Activated CD8-positive, alpha-beta T cell treated with anti-CD3 and anti-CD28 coated beads for 36 hours (primary cell): ENCODE results near the gene RPS18. TPM values are rescaled to one million over a fixed set of nuclear protein-coding genes. Genes with fewer than 3 reads are reported as not detected.

Source experiments
- ATAC-seq: fragments of 200-7000 bp; cut with Tn5 transposase; one replicate; pipeline ENCODE4 v1.10.0; 2021; ENCODE audit warnings: mild to moderate bottlenecking, moderate library complexity
- CTCF ChIA-PET: fragments of 350-600 bp; sonication (Branson Sonifier 250); formaldehyde crosslinking; loops from one replicate; lab custom pipeline; 2021; ENCODE audit warnings: antibody characterized with exemption; lab: Charles Lee
- POLR2A ChIA-PET: fragments of 350-600 bp; sonication (Branson Sonifier 250); formaldehyde crosslinking; loops from one replicate; lab custom pipeline; 2021; ENCODE audit warnings: antibody characterized with exemption; lab: Charles Lee
- DNase-seq: peaks from one replicate; pipeline ENCODE4 v3.0.0-alpha.2; 2020
- H3K27ac Mint-ChIP-seq: one replicate; pipeline ENCODE4 v1.8.0; 2021; ENCODE audit warnings: mild to moderate bottlenecking, mixed read lengths
- H3K27me3 Mint-ChIP-seq: one replicate; pipeline ENCODE4 v1.8.0; 2021; ENCODE audit warnings: mixed read lengths
- H3K36me3 Mint-ChIP-seq: one replicate; pipeline ENCODE4 v1.8.0; 2021; ENCODE audit warnings: low read depth, mixed read lengths
- H3K4me1 Mint-ChIP-seq: one replicate; pipeline ENCODE4 v1.8.0; 2021; ENCODE audit warnings: low read depth, mixed read lengths
- H3K4me3 Mint-ChIP-seq: one replicate; pipeline ENCODE4 v1.8.0; 2021; ENCODE audit warnings: mild to moderate bottlenecking, moderate library complexity, mixed read lengths
- H3K9me3 Mint-ChIP-seq: one replicate; pipeline ENCODE4 v1.8.0; 2021; ENCODE audit warnings: mixed read lengths
- CTCF ChIP-seq: fragments of 200-600 bp; IDR thresholded peaks from one replicate; pipeline ENCODE4 v1.8.0; 2022; ENCODE audit warnings: antibody characterized with exemption, mild to moderate bottlenecking
- intact Hi-C: fragments of 100-400 bp; cut with micrococcal nuclease; formaldehyde crosslinking; loops from one replicate; pipeline ENCODE4 v1.10.0; 2022
- total RNA-seq, 2 experiments: library from RNA; stranded (reverse); gene quantifications; one replicate each; pipeline ENCODE4 v1.2.3, GENCODE V29; 2021

The RPS18 gene
- total RNA-seq, 2 experiments from 2014 or later: 4,910 to 4,938 TPM

GRCh38 chr6:33292996-33293682, 21.3 kb downstream of the RPS18 start:
- peaks cover 30% of the 10 kb centered on the region for H3K36me3 Mint-ChIP-seq
- H3K4me3 Mint-ChIP-seq: no peak overlapping the region
- no peak for DNase-seq
- peaks cover 27% of the 10 kb centered on the region for H3K4me1 Mint-ChIP-seq
- H3K27ac Mint-ChIP-seq: no peak overlapping the region
- ChIA-PET POLR2A (interaction anchor here (0.6 to 13.9 kb wide), 4 partner anchors 15 to 126 kb away, joined by 3 to 261 read pairs (median 35); partner anchors contain the start of genes B3GALT4, RPS18, TAPBP and VPS52), CTCF (interaction anchor here (1.5 kb wide), 1 partner anchor 167 kb away, joined by 3 read pairs; no protein-coding TSS in a partner anchor)
- H3K27me3 Mint-ChIP-seq: no peaks in the 10 kb centered on the region
- no peaks in the 10 kb centered on the region for H3K9me3 Mint-ChIP-seq
- no peak for ATAC-seq
- TF ChIP-seq CTCF: no peak
- intact Hi-C loops: no loop called here

GRCh38 chr6:33294086-33294823, 22.4 kb downstream of the RPS18 start:
- no peak for TF ChIP-seq CTCF
- ATAC-seq (no peak), DNase-seq (no peak)
- POLR2A ChIA-PET: interaction anchor here (13.9 kb wide), 1 partner anchor 16 kb away, joined by 261 read pairs; the partner anchor contains the start of gene B3GALT4
- peaks cover 25% of the 10 kb centered on the region for H3K4me1 Mint-ChIP-seq
- CTCF ChIA-PET: interaction anchor here (1.0 kb wide), 1 partner anchor 17 kb away, joined by 3 read pairs; the partner anchor contains the start of gene B3GALT4
- H3K9me3 Mint-ChIP-seq: no peaks in the 10 kb centered on the region
- intact Hi-C loops: no loop called here
- H3K36me3 Mint-ChIP-seq: peaks cover 28% of the 10 kb centered on the region
- no peaks in the 10 kb centered on the region for H3K27me3 Mint-ChIP-seq
- no peak overlapping the region for H3K4me3 Mint-ChIP-seq
- H3K27ac Mint-ChIP-seq: peak overlapping the region; percentile 18

DNA sequence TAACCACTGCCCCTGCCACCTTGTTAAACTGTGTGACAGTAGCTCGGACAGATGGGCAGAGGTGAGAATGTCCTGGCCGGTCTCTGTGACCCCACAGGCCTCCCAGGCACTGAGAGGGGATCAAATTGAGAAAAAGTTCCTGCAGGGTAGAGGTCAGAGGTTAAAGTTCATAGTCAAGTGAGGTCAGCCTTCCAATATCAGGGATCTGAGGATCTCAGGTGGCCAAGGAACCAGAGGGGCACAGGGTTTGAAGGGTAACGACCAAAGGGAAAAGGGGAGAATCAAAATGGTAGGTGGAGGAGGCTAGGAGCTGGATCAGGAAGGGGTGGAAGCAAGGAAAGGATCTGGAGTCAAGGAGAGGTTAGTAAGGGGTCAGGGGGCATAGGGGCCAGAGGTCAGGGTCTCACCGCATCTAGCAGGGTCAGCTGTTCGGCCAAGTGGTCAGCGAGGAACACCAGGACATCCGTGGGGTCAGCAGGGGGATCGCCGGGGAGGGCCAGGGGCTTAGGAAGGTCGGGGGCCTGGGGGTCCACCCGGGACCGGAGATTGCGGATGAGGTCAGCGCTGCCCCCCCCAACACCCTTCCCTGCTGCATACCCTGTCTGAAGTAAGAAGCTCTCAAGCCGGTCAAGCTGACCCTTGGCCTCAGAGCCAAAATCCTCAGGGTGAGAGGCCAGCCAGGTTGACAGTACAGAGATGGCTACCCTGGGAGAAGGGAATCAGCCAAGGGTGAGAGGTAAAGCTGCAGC, 23.9 kb downstream of the RPS18 start:
- Mint-ChIP-seq H3K4me1 (peaks cover 29% of the 10 kb centered on the region), H3K27ac (no peak overlapping the region), H3K27me3 (no peaks in the 10 kb centered on the region), H3K36me3 (peaks cover 32% of the 10 kb centered on the region), H3K9me3 (no peaks in the 10 kb centered on the region), H3K4me3 (no peak overlapping the region)
- CTCF ChIA-PET: interaction anchor here (0.8 to 1.1 kb wide), 2 partner anchors 19 to 22 kb away, joined by 3 to 4 read pairs; partner anchors contain the start of genes B3GALT4 and ZBTB22
- intact Hi-C loops: no loop called here
- DNase-seq (no peak), ATAC-seq (no peak)
- POLR2A ChIA-PET: interaction anchor here (0.8 to 13.9 kb wide), 5 partner anchors 15 to 25 kb away, joined by 3 to 261 read pairs (median 52); partner anchors contain the start of genes B3GALT4, RPS18, TAPBP and VPS52
- TF ChIP-seq CTCF: no peak

GRCh38 chr6:33296797-33297405, 25.0 kb downstream of the RPS18 start:
- peaks cover 29% of the 10 kb centered on the region for H3K4me1 Mint-ChIP-seq
- ChIA-PET CTCF (interaction anchor here (0.8 to 1.2 kb wide), 3 partner anchors 11 to 20 kb away, joined by 3 read pairs; partner anchors contain the start of gene B3GALT4), POLR2A (interaction anchor here (0.6 to 13.9 kb wide), 6 partner anchors 8 to 106 kb away, joined by 6 to 261 read pairs (median 64); partner anchors contain the start of genes B3GALT4, PFDN6, RPS18 and TAPBP)
- no peak for TF ChIP-seq CTCF
- H3K27ac Mint-ChIP-seq: peak overlapping the region; percentile 63
- intact Hi-C loops: no loop called here
- DNase-seq (no peak), ATAC-seq (no peak)
- peaks cover 34% of the 10 kb centered on the region for H3K36me3 Mint-ChIP-seq
- H3K4me3 Mint-ChIP-seq: peak overlapping the region; percentile 97
- no peaks in the 10 kb centered on the region for H3K27me3 Mint-ChIP-seq
- no peaks in the 10 kb centered on the region for H3K9me3 Mint-ChIP-seq
